HG03060 (cell line): ENCODE data around the gene ALDH3A2.

ENCODE experiments used
- ATAC-seq: cut with Tn5 transposase; IDR thresholded peaks from one replicate; pipeline ENCODE4 v1.9.1; 2021; ENCODE audit warnings: low read depth, moderate number of reproducible peaks; ENCODE audit not compliant: unreplicated experiment

Gene ALDH3A2

GRCh38 chr17:19648475-19649273 is at the start of gene ALDH3A2:
TSS of gene ALDH3A2 (plus strand) at chr17:19648751. CDS start at chr17:19648972, 221 bp downstream.
- ATAC-seq, result peak; percentile 71

DNA sequence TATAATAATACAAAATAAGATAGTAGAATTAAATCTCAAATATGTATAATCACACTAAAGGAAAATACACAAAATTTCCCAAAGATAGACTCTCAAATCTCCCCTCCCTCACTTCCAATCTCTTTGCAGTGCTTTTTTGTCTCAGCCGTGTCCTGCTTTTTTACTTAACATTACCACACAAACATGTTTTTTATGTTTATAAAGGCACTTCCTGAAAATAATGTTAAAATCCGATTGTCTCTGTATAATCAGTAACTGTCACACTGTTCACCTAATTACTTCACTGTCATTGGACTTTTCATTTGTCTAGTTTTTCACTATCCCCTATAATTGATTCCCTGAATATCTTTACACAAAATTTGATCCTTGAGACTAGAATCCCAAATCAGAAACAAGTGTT is 38.2 kb upstream of the ALDH3A2 start:
- ATAC-seq, result no peak

DNA sequence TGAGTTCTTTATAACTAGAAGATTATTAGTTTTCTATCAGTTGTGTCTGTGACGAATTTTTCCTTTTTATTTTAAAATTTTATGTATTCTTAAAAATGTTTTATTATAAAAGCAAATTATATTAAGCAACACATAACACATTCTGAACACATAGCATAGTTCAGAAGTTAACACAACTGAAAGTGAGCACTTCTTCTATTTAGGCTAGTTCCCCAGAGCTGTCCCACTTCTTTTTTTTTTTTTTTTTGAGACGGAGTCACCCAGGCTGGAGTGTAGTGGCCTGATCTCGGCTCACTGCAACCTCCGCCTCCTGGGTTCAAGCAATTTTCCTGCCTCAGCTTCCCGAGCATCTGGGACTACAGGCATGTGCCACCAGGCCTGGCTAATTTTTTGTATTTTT is 37.7 kb upstream of the ALDH3A2 start:
- no peak for ATAC-seq

DNA sequence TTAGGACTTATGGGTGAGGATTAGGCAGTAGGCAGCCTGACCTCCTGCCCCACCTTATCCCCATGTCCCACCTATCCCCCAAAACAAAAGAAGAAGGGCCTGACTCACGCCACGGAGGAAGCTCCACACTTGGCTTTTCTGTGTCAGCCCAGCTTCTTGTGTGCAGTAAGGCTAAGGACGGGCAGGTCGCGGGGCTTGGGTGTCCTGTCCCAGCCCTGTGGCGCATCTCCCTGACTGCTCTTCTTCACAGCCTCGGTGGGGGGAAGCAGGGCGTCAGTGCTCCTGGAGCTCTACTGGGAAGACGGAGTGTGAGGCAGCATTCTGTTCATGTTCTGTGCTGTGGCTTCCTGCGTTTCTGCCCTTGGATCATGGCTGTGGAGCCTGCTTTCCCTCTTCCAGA is 34.6 kb upstream of the ALDH3A2 start:
- no peak for ATAC-seq

DNA sequence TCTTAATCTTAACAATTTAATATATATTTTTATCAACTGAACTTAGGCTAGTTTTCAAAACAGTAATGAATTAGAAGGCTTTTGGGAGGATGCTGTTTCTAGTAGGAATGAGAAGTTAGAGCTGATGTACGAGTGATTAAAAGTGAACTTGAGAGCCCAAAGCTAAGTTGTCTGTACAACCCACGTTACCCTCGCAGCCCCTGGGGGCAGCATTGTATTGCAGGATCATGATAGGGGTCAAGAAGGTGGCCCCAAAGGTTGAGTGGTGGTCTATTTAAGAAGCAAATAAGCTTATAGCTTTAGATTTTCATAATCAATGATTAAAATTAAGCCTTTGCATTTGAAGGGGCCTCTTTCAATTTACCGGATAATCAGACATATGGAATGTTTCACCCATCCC is 33.7 kb upstream of the ALDH3A2 start:
- ATAC-seq, result no peak

DNA sequence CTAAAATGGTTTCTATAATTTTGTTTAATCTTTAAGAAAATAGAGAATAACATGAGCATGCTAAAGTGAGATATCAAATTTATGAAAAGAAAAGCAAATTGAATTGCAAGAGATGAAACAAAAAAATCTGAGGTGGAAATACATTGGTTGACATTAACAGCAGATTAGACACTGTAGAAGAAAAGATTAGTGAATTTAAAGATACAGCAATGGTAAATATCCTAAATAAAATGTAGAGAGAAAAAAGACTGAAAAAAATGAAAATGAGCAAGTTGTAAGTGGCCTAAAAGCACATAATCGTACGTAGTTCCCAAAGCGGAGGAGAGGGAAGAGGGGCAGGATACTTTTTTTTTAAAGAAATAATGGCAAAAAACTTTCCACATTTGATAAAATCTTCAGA is 30.5 kb upstream of the ALDH3A2 start:
- ATAC-seq, result no peak

DNA sequence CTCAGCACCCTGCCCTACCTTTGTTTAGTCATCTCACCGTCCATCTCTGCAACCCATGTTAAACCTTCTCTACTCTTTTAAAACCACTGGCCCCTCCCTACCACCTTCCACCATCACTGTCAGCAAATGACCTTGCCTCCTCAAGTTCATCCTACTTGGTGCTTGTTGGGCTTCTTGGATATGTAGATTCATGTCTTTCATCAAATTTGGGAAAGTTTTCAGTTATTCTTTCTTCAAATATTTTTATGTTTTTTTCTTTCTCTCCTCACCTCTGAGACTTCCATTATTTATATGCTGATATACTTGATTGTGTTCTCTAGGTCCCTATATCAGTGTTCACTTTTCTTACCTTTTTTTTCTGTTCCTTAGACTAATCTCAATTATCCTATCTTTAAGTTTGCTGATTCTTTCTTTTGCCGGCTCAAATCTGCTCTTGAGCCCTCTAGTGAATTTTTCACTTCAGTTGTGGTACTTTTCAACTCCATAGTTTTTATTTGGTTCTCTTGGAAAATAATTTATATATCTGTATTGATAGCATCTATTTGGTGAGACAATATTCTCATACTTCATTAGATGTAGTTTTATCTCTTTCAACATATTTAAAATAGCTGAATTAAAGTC is 28.7 kb upstream of the ALDH3A2 start:
- no peak for ATAC-seq

DNA sequence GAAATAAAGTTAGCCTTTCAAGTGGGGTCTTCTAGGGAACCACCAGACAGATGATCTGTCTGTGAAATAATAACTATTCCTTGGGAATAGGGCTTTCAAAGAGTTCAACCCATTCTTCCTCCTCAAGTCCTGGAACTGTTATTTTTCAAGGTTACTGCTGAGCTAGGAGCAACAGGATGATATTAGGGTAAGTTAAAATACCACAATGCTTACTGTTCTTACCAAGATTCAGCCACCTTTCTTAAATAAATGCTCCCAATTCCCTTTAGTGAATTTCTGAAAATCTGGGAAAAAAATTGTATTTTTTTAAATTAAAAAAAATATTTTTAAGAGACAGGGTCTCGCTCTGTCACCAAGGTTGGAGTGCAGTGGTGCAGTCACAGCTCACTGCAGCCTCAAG is 26.9 kb upstream of the ALDH3A2 start:
- ATAC-seq, result no peak

GRCh38 chr17:19626079-19626478 is 22.5 kb upstream of the ALDH3A2 start:
- no peak for ATAC-seq

DNA sequence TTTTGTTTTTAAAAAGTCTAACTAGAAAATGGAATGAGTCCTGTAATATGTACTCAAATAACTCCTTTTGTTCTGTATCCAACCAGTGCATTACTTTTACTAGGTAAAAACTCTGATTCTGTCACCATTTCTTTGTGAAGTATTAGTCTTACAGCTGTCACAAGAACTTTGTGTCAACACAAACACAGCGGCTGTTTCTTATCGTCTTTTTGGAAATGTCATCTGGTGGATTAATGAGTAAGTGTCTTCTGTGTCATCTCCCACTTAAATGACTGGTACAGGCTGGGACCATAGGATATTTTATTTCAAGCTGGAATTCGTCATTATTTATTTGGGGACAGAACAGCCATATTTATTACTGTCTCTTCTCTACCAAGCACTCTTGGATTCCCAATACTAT is 19.1 kb upstream of the ALDH3A2 start:
- no peak for ATAC-seq

DNA sequence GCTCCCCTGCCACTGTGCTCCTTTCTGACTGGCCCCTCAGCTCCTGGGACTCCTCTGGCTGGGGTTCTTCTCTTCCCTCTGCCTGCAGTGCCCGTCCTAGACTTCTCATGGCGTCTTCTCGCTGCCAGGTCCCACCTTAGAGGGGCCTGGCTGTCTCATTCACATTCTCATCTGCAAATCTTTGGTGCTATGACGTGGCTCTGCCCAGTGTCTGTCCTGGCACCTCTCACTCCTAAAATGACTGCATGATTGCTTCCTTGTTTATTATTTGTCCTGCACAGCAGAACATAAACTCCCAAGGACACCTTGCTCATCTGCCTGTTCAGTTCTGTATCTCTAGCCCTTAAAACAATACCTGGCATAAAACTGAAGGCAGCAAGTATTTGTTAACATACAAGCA is 18.5 kb upstream of the ALDH3A2 start:
- ATAC-seq, result no peak

DNA sequence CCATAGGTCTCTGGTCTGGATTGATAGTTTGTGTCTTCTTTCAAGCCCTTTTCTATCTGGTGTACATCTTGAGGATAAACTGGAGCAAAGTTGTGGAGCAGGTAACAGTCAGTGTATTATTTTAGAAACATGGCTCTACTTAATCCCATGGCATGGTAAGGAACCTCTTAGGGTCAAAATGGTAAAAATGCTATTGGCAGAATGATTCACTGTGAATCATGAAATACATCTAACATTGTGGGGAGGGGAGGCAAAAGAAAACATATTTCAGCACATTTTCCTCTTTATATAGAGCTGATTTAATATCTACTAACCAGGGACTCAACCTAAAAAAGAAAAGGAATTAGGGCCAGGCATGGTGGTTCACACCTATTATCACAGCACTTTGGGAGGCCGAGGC is 17.9 kb upstream of the ALDH3A2 start:
- ATAC-seq, result no peak

DNA sequence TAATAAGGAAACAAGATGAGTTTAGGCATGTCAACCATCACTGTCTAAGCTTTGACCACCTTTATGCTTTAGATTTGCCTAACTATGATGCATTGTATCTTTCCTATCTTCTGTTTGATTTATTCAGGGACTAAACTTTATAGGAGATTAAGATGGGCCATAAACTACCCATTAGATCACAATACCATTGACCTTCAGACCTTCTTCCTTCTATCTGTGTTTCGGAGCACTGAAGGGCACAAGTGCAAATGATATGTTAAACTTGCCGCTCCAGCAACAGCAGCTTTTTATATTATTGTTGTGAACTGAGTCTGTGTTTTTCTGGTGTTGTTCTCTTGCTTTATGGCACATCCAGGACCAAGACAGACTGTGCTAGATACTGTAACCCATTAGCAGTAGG is 16.6 kb upstream of the ALDH3A2 start:
- ATAC-seq, result no peak

- no peak for ATAC-seq
These were observed 6.7 kb upstream of the ALDH3A2 start for GRCh38 chr17:19641687-19642372.

DNA sequence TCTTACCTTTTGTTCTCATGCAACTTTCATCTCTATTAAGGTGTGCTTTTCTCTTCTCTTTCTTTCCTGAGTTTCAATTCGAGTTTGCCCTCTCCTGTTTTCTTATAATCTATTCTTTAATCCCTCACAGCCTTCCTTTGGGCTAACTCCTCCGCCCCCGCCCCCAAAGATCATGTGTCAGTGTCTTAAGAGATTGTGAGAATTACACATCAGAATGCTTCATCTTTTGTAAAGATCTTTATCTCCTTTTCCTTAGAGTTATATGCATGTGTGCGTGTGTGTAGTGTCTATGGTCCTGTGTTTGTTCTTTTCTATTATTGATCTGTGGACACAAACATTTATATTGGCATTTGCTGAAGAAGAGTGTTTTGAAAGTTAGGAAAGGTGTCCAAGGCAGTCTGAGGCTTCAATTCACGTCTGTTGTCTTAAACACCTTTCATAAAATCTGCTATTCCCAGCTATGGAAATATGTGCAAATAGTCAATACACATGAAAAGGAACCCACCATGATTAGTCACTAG is 6.1 kb upstream of the ALDH3A2 start:
- no peak for ATAC-seq

- no peak for ATAC-seq
These were observed 3.9 kb upstream of the ALDH3A2 start for GRCh38 chr17:19644493-19645210.

GRCh38 chr17:19645734-19646201 is 2.8 kb upstream of the ALDH3A2 start:
- ATAC-seq, result no peak

DNA sequence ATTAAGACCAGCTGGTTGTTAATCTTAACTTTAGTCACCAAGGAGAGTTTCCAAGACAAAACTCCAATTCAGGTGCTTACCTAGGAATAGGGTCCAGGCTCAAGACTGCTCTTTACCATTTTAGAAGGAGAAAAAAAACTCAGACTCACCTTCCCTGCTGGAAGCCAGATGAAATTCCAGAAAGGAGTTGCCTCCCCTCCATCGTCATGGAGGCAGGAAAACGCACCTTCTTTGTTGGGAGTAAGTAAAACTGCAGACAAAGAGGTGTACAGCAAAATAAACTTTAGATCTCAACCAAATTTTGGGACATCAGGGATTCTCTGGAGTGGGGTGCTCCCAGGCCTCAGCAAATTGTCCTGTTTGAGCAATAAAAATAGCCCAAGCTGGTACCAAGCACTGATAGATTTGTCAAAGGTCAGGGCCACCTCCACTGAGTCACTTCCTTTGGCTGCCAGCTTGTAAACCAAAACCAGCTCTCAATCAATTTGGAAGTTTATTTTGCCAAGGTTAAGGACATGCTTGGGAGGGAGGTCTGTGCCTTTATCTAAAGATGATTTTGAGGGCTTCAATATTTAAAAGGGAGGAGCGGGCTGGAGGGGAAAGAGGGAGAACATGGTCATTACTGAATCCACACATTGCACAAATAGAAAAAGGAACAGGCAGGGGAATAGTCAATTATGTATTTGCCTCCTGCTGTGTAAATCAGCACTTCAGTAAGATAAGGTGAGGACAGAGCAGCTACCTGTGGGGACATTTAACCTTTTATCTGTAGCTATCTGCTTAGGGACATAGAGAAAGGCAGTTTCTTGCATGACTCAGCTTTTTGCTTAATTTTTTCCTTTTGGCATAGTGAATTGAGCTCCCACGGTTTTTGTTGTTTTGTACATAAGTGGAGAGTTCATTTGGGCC is 1.5 kb upstream of the ALDH3A2 start:
- no peak for ATAC-seq

- ATAC-seq, result no peak
These were observed 665 bp upstream of the ALDH3A2 start for GRCh38 chr17:19647697-19648474.
